Right lobe of liver (tissue), 4 donors: ENCODE results near the gene RUVBL1.

Experiments used
- POLR2A ChIP-seq: fragments of 450-650 bp; IDR thresholded peaks from one replicate; pipeline ENCODE4 v1.6.1; 2017; ENCODE audit warnings: antibody characterized with exemption, mild to moderate bottlenecking
- TF ChIP-seq, protein P1 (sequence below), 4 donors: fragments of 200-600 bp in 3 of 4; fragments of 450-650 bp in 1 of 4; IDR thresholded peaks; one replicate each; pipeline versions ENCODE4 v1.5.1 to v1.8.0; 2016 to 2022; ENCODE audit warnings: antibody characterized with exemption in 4 of 4, mild to moderate bottlenecking in 2 of 4
- donor health status: DM: no; HTN: no; CAD: no.
- donor health status: DM: no; HTN: no; CAD: no.
- donor health status: DM: no; HTN: yes; CAD: no.

DNA sequence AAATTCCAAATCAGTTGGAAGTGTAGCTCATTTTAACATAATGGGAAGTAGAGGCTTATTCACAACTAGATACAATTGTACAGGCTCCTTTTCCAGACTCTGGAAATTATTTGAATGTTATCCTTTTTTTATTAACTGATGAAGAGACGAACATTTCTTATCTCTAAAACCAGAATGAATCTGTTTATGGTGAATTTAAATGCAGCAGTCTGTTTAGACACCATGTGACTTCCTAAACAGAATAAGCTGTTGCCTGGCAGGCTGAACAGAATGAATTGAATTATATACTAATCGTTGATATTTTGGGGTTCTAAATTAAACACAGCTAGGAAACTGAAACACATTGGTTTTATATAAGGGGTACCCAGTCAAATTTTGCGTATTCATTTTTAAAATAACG, 67.4 kb downstream of the RUVBL1 start:
- TF ChIP-seq, protein P1, sequence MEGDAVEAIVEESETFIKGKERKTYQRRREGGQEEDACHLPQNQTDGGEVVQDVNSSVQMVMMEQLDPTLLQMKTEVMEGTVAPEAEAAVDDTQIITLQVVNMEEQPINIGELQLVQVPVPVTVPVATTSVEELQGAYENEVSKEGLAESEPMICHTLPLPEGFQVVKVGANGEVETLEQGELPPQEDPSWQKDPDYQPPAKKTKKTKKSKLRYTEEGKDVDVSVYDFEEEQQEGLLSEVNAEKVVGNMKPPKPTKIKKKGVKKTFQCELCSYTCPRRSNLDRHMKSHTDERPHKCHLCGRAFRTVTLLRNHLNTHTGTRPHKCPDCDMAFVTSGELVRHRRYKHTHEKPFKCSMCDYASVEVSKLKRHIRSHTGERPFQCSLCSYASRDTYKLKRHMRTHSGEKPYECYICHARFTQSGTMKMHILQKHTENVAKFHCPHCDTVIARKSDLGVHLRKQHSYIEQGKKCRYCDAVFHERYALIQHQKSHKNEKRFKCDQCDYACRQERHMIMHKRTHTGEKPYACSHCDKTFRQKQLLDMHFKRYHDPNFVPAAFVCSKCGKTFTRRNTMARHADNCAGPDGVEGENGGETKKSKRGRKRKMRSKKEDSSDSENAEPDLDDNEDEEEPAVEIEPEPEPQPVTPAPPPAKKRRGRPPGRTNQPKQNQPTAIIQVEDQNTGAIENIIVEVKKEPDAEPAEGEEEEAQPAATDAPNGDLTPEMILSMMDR (IDR thresholded peaks at IDR 0.05) = no peak
- TF ChIP-seq POLR2A = no peak
